GM23338 (cell line): ENCODE measurements around the gene HPD. TPM values are rescaled to one million over a fixed set of nuclear protein-coding genes. Genes with fewer than 3 reads are reported as not detected.

Experiments
- ATAC-seq: fragments of 200-7000 bp; cut with Tn5 transposase; 3 replicates; pipeline ENCODE4 v1.9.1; 2020
- DNase-seq: peaks from one replicate; pipeline ENCODE4 v3.0.0-alpha.2; 2015; ENCODE audit warnings: low spot score
- H2AFZ ChIP-seq: fragments of 200-600 bp; sonication (generic); 2 replicates; pipeline ENCODE4 v1.8.0; 2016; ENCODE audit warnings: antibody characterized with exemption, mild to moderate bottlenecking, moderate library complexity
- H3F3A ChIP-seq: fragments of 200-600 bp; sonication (generic); replicated peaks from 2 replicates; pipeline ENCODE4 v1.8.0; 2017; ENCODE audit warnings: antibody characterized with exemption, mixed run types, low read depth
- H3K27ac ChIP-seq: fragments of 200-600 bp; sonication (generic); 2 replicates; pipeline ENCODE4 v1.6.1; 2016; ENCODE audit warnings: low read depth
- H3K27me3 ChIP-seq: fragments of 200-600 bp; sonication (generic); 2 replicates; pipeline ENCODE4 v1.8.0; 2016; ENCODE audit warnings: mild to moderate bottlenecking, mixed run types, moderate library complexity; ENCODE audit not compliant: insufficient read depth
- H3K36me3 ChIP-seq: fragments of 200-600 bp; sonication (generic); 2 replicates; pipeline ENCODE4 v1.8.0; 2016; ENCODE audit warnings: mild to moderate bottlenecking; ENCODE audit not compliant: insufficient read depth
- H3K4me1 ChIP-seq: fragments of 200-600 bp; sonication (generic); 2 replicates; pipeline ENCODE4 v1.8.0; 2016; ENCODE audit warnings: mild to moderate bottlenecking, moderate library complexity; ENCODE audit not compliant: insufficient read depth
- H3K4me2 ChIP-seq: fragments of 200-600 bp; sonication (generic); 2 replicates; pipeline ENCODE4 v1.7.1; 2017; ENCODE audit warnings: mixed run types
- H3K4me3 ChIP-seq: fragments of 200-600 bp; sonication (generic); 2 replicates; pipeline ENCODE4 v1.6.1; 2016; ENCODE audit warnings: mixed run types
- H3K79me2 ChIP-seq: fragments of 200-600 bp; sonication (generic); replicated peaks from 2 replicates; pipeline ENCODE4 v1.8.0; 2017; ENCODE audit warnings: mild to moderate bottlenecking; ENCODE audit not compliant: insufficient read depth
- H3K9me2 ChIP-seq: fragments of 200-600 bp; sonication (generic); 2 replicates; pipeline ENCODE4 v1.8.0; 2017; ENCODE audit not compliant: insufficient read depth
- H4K20me1 ChIP-seq: fragments of 200-600 bp; sonication (generic); replicated peaks from 2 replicates; pipeline ENCODE4 v1.8.0; 2017; ENCODE audit warnings: mild to moderate bottlenecking; ENCODE audit not compliant: insufficient read depth
- H3K27ac Mint-ChIP-seq: 2 replicates; pipeline ENCODE4 v1.8.0; 2020; ENCODE audit warnings: inconsistent platforms, mild to moderate bottlenecking, moderate library complexity, mixed read lengths
- H3K27me3 Mint-ChIP-seq: 3 replicates; pipeline ENCODE4 v1.8.0; 2022; ENCODE audit warnings: low read depth, mild to moderate bottlenecking, moderate library complexity, mixed read lengths, inconsistent platforms; ENCODE audit not compliant: insufficient read depth, poor library complexity
- H3K36me3 Mint-ChIP-seq: 3 replicates; pipeline ENCODE4 v1.8.0; 2021; ENCODE audit warnings: low read depth, mild to moderate bottlenecking, inconsistent platforms, moderate library complexity, mixed read lengths
- H3K4me1 Mint-ChIP-seq: 3 replicates; pipeline ENCODE4 v1.8.0; 2020; ENCODE audit warnings: mild to moderate bottlenecking, inconsistent platforms, mixed read lengths
- H3K4me3 Mint-ChIP-seq: 3 replicates; pipeline ENCODE4 v1.8.0; 2021; ENCODE audit warnings: moderate library complexity, mild to moderate bottlenecking, inconsistent platforms, mixed read lengths
- H3K9me3 Mint-ChIP-seq: 3 replicates; pipeline ENCODE4 v1.8.0; 2020; ENCODE audit warnings: moderate library complexity, mild to moderate bottlenecking, inconsistent platforms, mixed read lengths
- EZH2 ChIP-seq: fragments of 200-600 bp; sonication (generic); IDR thresholded peaks from one replicate; pipeline ENCODE4 v1.8.0; 2017; ENCODE audit warnings: antibody characterized with exemption, mild to moderate bottlenecking, low read depth; ENCODE audit not compliant: unreplicated experiment
- EZH2phosphoT487 ChIP-seq: fragments of 200-600 bp; sonication (generic); IDR thresholded peaks from one replicate; pipeline ENCODE4 v1.8.1; 2018; ENCODE audit warnings: antibody characterized with exemption; ENCODE audit not compliant: unreplicated experiment
- NANOG ChIP-seq: IDR thresholded peaks from 2 replicates; pipeline ENCODE4 v1.6.1; 2016; ENCODE audit warnings: antibody characterized with exemption, borderline replicate concordance
- POLR2AphosphoS5 ChIP-seq: IDR thresholded peaks from 2 replicates; pipeline ENCODE4 v1.6.1; 2016; ENCODE audit warnings: antibody characterized with exemption, low read depth
- STAT1 ChIP-seq: IDR thresholded peaks from one replicate; pipeline ENCODE4 v1.6.1; 2016; ENCODE audit warnings: antibody characterized with exemption; ENCODE audit not compliant: unreplicated experiment
- ZNF114 ChIP-seq: fragments of 250-450 bp; sonication (Bioruptor Pico); IDR thresholded peaks from 2 replicates; pipeline ENCODE4 v1.5.0; 2020; ENCODE audit warnings: mild to moderate bottlenecking, moderate library complexity
- ZNF331 ChIP-seq: fragments of 250-450 bp; sonication (Bioruptor Pico); IDR thresholded peaks from 2 replicates; pipeline ENCODE4 v1.5.0; 2020; ENCODE audit warnings: low read depth, mild to moderate bottlenecking, moderate library complexity
- polyA plus RNA-seq: library from polyadenylated mRNA; unstranded; fragments of >200 nt; fragmentation: Nextera tagmentation; extraction: Ambion mirVana; gene quantifications from 2 replicates; pipeline ENCODE4 v1.2.1, GENCODE V29; 2016
- total RNA-seq: library from RNA; depleted of rRNA; stranded (reverse); fragments of >200 nt; shearing (Covaris generic); gene quantifications from 2 replicates; pipeline ENCODE4 v1.2.3, GENCODE V29; 2014
- TF ChIP-seq, protein P1 (sequence below): IDR thresholded peaks from one replicate; pipeline ENCODE4 v1.6.1; 2018; ENCODE audit warnings: antibody characterized with exemption; ENCODE audit not compliant: unreplicated experiment
- TF ChIP-seq, protein P2 (sequence below), 2 experiments: fragments of 200-600 bp in 1 of 2; sonication (generic) in 1 of 2; conservative IDR thresholded peaks; 2 replicates each; pipeline versions ENCODE4 v1.5.1 to v1.6.1; 2016 to 2017; ENCODE audit warnings: antibody characterized with exemption in 2 of 2, low read depth in 2 of 2, mild to moderate bottlenecking in 2 of 2, moderate library complexity in 1 of 2

Gene HPD
- total and polyA plus RNA-seq, 2 experiments from 2014 or later = not detected

DNA sequence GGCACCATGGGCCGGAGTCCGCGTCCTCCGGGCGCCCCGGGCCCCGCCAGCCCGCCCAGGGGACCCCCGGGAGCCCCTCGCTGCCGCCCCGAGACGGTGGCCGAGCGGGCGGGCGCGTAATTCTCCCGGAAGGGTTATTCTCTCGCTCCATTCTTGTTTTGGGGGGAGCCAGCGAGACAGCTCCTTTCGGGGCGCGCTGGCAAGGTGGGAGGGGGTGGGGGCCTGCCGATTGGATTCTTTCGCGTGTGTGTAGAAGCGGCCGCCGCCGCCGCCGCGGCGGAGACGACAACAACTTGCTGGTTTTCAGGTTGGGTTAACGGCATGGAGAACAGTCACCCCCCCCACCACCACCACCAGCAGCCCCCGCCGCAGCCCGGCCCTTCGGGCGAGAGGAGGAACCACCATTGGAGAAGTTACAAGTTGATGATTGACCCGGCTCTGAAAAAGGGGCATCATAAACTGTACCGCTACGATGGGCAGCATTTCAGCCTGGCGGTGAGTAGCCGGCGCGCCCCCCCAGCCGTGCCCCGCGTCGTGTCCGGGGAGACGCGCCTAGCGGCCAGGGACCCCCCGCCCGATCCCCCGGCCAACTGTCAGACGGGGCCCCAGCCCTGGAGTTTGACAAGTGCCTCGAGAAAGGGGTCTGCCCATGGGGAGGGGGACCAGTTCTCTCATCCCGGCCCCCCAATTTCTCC lies 54.1 kb downstream of the HPD start:
- Histone ChIP-seq H3K27me3 (no peaks in the 10 kb centered on the region), H3K79me2 (peaks cover 61% of the 10 kb centered on the region), H3K27ac (no peak overlapping the region), H3K4me2 (peak overlapping the region; percentile 98), H3K4me1 (peaks cover 18% of the 10 kb centered on the region), H3F3A (no peaks in the 10 kb centered on the region), H4K20me1 (no peaks in the 10 kb centered on the region; the same call in 1 of the 2 replicates), H3K9me2 (no peaks in the 10 kb centered on the region), H2AFZ (no peak overlapping the region), H3K4me3 (peak overlapping the region; percentile 86), H3K36me3 (no peaks in the 10 kb centered on the region)
- DNase-seq (no peak), ATAC-seq (no peak)
- Mint-ChIP-seq H3K4me3 (peak overlapping the region; percentile 89), H3K9me3 (peaks cover 5% of the 10 kb centered on the region; the same call in 1 of the 3 replicates), H3K36me3 (peaks cover 49% of the 10 kb centered on the region), H3K27me3 (peaks cover 27% of the 10 kb centered on the region), H3K27ac (no peak overlapping the region), H3K4me1 (peaks cover 32% of the 10 kb centered on the region)
- TF ChIP-seq NANOG (no peak), EZH2 (no peak), POLR2AphosphoS5 (no peak), ZNF331 (no peak), EZH2phosphoT487 (no peak), STAT1 (no peak)

DNA sequence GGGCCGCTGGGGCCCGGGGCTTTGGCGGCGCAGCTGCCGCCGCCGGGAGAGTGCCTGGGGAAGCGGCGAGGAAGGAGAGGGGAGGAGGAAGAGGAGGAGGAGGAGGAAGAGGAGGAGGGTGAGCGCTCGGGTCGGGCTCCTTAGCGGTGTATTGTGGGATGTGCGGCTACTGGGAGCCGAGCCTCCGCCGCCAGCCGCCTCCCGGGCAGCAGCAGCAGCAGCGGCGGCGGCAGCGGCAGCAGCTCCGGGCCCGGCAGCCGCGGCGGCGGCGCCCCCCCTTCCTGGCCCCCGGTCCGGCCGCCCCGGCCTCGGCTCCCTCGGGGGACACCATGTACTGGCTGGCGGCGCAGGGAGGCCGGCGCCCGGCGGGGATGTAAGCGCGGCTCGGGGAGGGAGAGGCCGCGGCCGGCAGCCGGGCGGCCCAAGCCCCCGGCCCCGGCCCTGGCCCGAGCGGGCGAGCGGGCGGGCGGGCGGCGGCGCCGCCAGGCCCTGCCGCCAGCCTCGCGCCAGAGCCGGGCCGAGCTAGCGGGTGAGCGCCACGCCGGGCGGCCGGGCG lies 54.7 kb downstream of the HPD start, which contains the start of gene SETD1B:
Gene SETD1B, plus strand, starts transcription at position 149 of the 556 bp plus-strand sequence. CDS start 729 bp downstream, outside the sequence.
- H3K4me1 Mint-ChIP-seq = peaks cover 36% of the 10 kb centered on the region
- peaks cover 59% of the 10 kb centered on the region for H3K79me2 ChIP-seq

More for the DNA sequence above, 54.7 kb downstream of the HPD start, which contains the start of gene SETD1B:
- Mint-ChIP-seq H3K4me3 (peak within 1 kb of the TSS; percentile 90), H3K27me3 (peaks cover 23% of the 10 kb centered on the region), H3K9me3 (peaks cover 5% of the 10 kb centered on the region; the same call in 1 of the 3 replicates), H3K27ac (peak within 1 kb of the TSS; percentile 100), H3K36me3 (peaks cover 48% of the 10 kb centered on the region)
- peaks cover 4% of the 10 kb centered on the region; the same call in 1 of the 2 replicates for H4K20me1 ChIP-seq
- peaks cover 4% of the 10 kb centered on the region; the same call in 1 of the 2 replicates for H3F3A ChIP-seq
- H3K9me2 ChIP-seq = no peaks in the 10 kb centered on the region
- H3K27me3 ChIP-seq = no peaks in the 10 kb centered on the region
- H3K27ac ChIP-seq = peak within 1 kb of the TSS; percentile 99
- peak; percentile 6 for ATAC-seq
- peak within 1 kb of the TSS; percentile 86 for H3K4me3 ChIP-seq
- no peak within 1 kb of the TSS for H2AFZ ChIP-seq
- H3K4me1 ChIP-seq = peaks cover 23% of the 10 kb centered on the region
- DNase-seq = peak; percentile 82
- TF ChIP-seq NANOG (no peak), ZNF114 (CRISPR knock-in tag) (no peak)
- TF ChIP-seq, protein P1, sequence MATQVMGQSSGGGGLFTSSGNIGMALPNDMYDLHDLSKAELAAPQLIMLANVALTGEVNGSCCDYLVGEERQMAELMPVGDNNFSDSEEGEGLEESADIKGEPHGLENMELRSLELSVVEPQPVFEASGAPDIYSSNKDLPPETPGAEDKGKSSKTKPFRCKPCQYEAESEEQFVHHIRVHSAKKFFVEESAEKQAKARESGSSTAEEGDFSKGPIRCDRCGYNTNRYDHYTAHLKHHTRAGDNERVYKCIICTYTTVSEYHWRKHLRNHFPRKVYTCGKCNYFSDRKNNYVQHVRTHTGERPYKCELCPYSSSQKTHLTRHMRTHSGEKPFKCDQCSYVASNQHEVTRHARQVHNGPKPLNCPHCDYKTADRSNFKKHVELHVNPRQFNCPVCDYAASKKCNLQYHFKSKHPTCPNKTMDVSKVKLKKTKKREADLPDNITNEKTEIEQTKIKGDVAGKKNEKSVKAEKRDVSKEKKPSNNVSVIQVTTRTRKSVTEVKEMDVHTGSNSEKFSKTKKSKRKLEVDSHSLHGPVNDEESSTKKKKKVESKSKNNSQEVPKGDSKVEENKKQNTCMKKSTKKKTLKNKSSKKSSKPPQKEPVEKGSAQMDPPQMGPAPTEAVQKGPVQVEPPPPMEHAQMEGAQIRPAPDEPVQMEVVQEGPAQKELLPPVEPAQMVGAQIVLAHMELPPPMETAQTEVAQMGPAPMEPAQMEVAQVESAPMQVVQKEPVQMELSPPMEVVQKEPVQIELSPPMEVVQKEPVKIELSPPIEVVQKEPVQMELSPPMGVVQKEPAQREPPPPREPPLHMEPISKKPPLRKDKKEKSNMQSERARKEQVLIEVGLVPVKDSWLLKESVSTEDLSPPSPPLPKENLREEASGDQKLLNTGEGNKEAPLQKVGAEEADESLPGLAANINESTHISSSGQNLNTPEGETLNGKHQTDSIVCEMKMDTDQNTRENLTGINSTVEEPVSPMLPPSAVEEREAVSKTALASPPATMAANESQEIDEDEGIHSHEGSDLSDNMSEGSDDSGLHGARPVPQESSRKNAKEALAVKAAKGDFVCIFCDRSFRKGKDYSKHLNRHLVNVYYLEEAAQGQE = no peak
- TF ChIP-seq, protein P2, sequence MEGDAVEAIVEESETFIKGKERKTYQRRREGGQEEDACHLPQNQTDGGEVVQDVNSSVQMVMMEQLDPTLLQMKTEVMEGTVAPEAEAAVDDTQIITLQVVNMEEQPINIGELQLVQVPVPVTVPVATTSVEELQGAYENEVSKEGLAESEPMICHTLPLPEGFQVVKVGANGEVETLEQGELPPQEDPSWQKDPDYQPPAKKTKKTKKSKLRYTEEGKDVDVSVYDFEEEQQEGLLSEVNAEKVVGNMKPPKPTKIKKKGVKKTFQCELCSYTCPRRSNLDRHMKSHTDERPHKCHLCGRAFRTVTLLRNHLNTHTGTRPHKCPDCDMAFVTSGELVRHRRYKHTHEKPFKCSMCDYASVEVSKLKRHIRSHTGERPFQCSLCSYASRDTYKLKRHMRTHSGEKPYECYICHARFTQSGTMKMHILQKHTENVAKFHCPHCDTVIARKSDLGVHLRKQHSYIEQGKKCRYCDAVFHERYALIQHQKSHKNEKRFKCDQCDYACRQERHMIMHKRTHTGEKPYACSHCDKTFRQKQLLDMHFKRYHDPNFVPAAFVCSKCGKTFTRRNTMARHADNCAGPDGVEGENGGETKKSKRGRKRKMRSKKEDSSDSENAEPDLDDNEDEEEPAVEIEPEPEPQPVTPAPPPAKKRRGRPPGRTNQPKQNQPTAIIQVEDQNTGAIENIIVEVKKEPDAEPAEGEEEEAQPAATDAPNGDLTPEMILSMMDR (conservative IDR thresholded peaks at IDR 0.05; ENCODE audit: low read depth in 2 of 2) = no peak
- H3K4me2 ChIP-seq = peak within 1 kb of the TSS; percentile 98
- no peaks in the 10 kb centered on the region for H3K36me3 ChIP-seq
